Heart left ventricle (tissue), 16 donors: ENCODE measurements around the gene RNF217. TPM values are rescaled to one million over a fixed set of nuclear protein-coding genes. Genes with fewer than 3 reads are reported as not detected.

Experiments
- ATAC-seq, 4 donors: fragments of 200-7000 bp; cut with Tn5 transposase; one replicate each; pipeline ENCODE4 v1.9.1; 2020 to 2022; ENCODE audit warnings: moderate library complexity in 4 of 4, mild to moderate bottlenecking in 3 of 4, moderate number of reproducible peaks in 1 of 4
- DNase-seq, 5 donors: peaks; one replicate each; pipeline ENCODE4 v3.0.0-alpha.2; 2020
- H3K27ac ChIP-seq, 12 donors: fragments of 200-600 bp; sonication (generic) in 4 of 12; one replicate each; pipeline versions ENCODE4 v1.5.0 to v1.8.0; 2016 to 2022; ENCODE audit warnings: mild to moderate bottlenecking in 2 of 12
- H3K27me3 ChIP-seq, 9 donors: fragments of 200-600 bp; sonication (generic) in 2 of 9; one replicate each; pipeline versions ENCODE4 v1.5.1 to v1.8.0; 2016 to 2022; ENCODE audit warnings: mild to moderate bottlenecking in 3 of 9
- H3K36me3 ChIP-seq, 9 donors: fragments of 200-600 bp; sonication (generic) in 2 of 9; one replicate each; pipeline versions ENCODE4 v1.5.0 to v1.8.0; 2018 to 2022; ENCODE audit warnings: mild to moderate bottlenecking in 2 of 9
- H3K4me1 ChIP-seq, 12 donors: fragments of 200-600 bp; sonication (generic) in 4 of 12; one replicate each; pipeline versions ENCODE4 v1.5.0 to v1.8.0; 2016 to 2022; ENCODE audit warnings: mild to moderate bottlenecking in 3 of 12
- H3K4me3 ChIP-seq, 12 donors: fragments of 200-600 bp; sonication (generic) in 4 of 12; one replicate each; pipeline versions ENCODE4 v1.5.0 to v1.8.0; 2017 to 2022; ENCODE audit warnings: mild to moderate bottlenecking in 9 of 12, moderate library complexity in 4 of 12
- H3K9me3 ChIP-seq, 12 donors: fragments of 200-600 bp; sonication (generic) in 4 of 12; one replicate each; pipeline versions ENCODE4 v1.5.0 to v1.8.0; 2016 to 2022; ENCODE audit warnings: mild to moderate bottlenecking in 1 of 12
- POLR2A ChIP-seq, 2 donors: fragments of 450-650 bp; IDR thresholded peaks; one replicate each; pipeline ENCODE4 v1.6.1; 2017; ENCODE audit warnings: antibody characterized with exemption in 2 of 2, mild to moderate bottlenecking in 2 of 2, moderate library complexity in 2 of 2
- WGBS, 4 donors: extraction: QIAGEN DNeasy Blood & Tissue Kit in 2 of 4; methylation state at CpG; one replicate each; pipeline versions ENCODE4 v1.1.5 to v1.1.7; 2013 to 2018; 5-methylcytosine and 5-hydroxymethylcytosine counted together
- intact Hi-C, 10 donors: fragments of 100-400 bp; cut with DNase I; formaldehyde crosslinking; loops; one replicate each; pipeline versions ENCODE4 v1.11.1 to v1.14.2; 2022
- polyA plus RNA-seq, 2 donors: library from polyadenylated mRNA; stranded (reverse); fragments of 200-250 nt; gene quantifications; one replicate each; pipeline ENCODE4 v1.2.3, GENCODE V29; 2013
- total RNA-seq, 9 donors: library from RNA; depleted of rRNA in 2 of 9; stranded (reverse); fragments of >200 nt in 2 of 9; fragmentation: NEBNext Ultra II Directional in 3 of 9; extraction: Animal tissue kit (Norgen Biotek cat#: 25700) in 3 of 9; gene quantifications; one replicate each; pipeline versions ENCODE4 v1.1.0 to v1.2.4, GENCODE V29; 2016 to 2023
- TF ChIP-seq, protein P1 (sequence below), 12 donors: fragments of 200-600 bp; sonication (generic) in 4 of 12; IDR thresholded peaks; one replicate each; pipeline versions ENCODE4 v1.5.0 to v1.8.0; 2018 to 2022; ENCODE audit warnings: antibody characterized with exemption in 12 of 12, mild to moderate bottlenecking in 5 of 12
- donor health status: ischemic (EF 13 %, LVEDD 7.1; RV severe dilation, severe dysfunction).
- donor health status: healthy with polysubstance abuse.
- donor health status: DM: no; HTN: yes; CAD: no.
- donor health status: DM: no; HTN: no; CAD: no.
- donor health status: ischemic (EF 25% LVEDD 6.9; RV normal size, moderate dysfunction).
- donor health status: ischemic (EF 25% LVEDD 5.7; RV mildly dilated, moderate dysfunction).
- donor health status: healthy.
- donor health status: DM: yes; HTN: yes; CAD: no.
- donor health status: ischemic (EF 35%, LVEDD 5.7; RV mildly dilated, moderate dysfunction).
- donor health status: nonischemic (EF 11% LVEDD 7.7; RV severe dilation, severe dysfunction).
- donor health status: DM: yes; HTN: yes; CAD: no.
- donor health status: PGD.
- donor health status: ischemic (EF 29% LVEDD 5.4; RV normal size, mild dysfunction).
- donor health status: nonischemic (EF 23%, LVEDD 6.1; RV moderate dilation, normal function).

RNF217 gene
- total and polyA plus RNA-seq, 11 donors: 2.2 to 21.6 (median 13.9) TPM

GRCh38 chr6:124937645-124938044, 24.6 kb upstream of the RNF217 start:
- intact Hi-C loops: no loop called here
- ATAC-seq (no peak), DNase-seq (no peak)
- no peak overlapping the region for H3K4me3 ChIP-seq
- TF ChIP-seq, protein P1, sequence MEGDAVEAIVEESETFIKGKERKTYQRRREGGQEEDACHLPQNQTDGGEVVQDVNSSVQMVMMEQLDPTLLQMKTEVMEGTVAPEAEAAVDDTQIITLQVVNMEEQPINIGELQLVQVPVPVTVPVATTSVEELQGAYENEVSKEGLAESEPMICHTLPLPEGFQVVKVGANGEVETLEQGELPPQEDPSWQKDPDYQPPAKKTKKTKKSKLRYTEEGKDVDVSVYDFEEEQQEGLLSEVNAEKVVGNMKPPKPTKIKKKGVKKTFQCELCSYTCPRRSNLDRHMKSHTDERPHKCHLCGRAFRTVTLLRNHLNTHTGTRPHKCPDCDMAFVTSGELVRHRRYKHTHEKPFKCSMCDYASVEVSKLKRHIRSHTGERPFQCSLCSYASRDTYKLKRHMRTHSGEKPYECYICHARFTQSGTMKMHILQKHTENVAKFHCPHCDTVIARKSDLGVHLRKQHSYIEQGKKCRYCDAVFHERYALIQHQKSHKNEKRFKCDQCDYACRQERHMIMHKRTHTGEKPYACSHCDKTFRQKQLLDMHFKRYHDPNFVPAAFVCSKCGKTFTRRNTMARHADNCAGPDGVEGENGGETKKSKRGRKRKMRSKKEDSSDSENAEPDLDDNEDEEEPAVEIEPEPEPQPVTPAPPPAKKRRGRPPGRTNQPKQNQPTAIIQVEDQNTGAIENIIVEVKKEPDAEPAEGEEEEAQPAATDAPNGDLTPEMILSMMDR (IDR thresholded peaks at IDR 0.05): no peak
- no peak for TF ChIP-seq POLR2A (IDR thresholded peaks at IDR 0.05)
- WGBS, 4 donors: 91 to 95% (median 93%) methylated on average over 6 of the region's 6 CpGs
- H3K27me3 ChIP-seq: no peaks in the 10 kb centered on the region
- H3K36me3 ChIP-seq: no peaks in the 10 kb centered on the region
- no peaks in the 10 kb centered on the region for H3K9me3 ChIP-seq
- no peaks in the 10 kb centered on the region for H3K4me1 ChIP-seq
- H3K27ac ChIP-seq: no peak overlapping the region

DNA sequence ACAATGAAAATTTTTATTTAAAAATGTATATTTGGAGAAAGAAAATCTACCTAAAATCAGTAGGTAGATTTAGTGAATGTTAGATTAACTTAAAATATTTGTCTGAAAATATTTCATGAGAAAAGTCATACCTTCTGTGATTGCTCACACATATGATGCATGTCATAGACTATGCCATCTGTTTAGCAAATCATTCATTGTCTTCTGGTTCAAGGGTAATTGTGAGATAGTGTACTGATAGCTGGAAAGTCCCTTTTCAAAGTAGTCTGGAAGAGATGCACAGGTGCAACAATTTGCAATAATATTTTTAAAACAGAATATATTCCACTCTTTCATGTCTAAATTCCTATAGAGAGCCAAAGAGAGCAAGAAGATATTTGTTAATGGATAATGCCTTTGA, 21.0 kb upstream of the RNF217 start:
- DNase-seq (no peak), ATAC-seq (no peak)
- intact Hi-C loops: no loop called here
- no peak for TF ChIP-seq POLR2A (IDR thresholded peaks at IDR 0.05)
- TF ChIP-seq, protein P1 (IDR thresholded peaks at IDR 0.05): no peak
- Histone ChIP-seq H3K9me3 (no peaks in the 10 kb centered on the region), H3K27ac (no peak overlapping the region), H3K4me3 (no peak overlapping the region), H3K27me3 (no peaks in the 10 kb centered on the region), H3K36me3 (no peaks in the 10 kb centered on the region), H3K4me1 (no peaks in the 10 kb centered on the region)

- TF ChIP-seq, protein P1 (IDR thresholded peaks at IDR 0.05): no peak
- no peak for TF ChIP-seq POLR2A (IDR thresholded peaks at IDR 0.05)
- Histone ChIP-seq H3K4me1 (peaks cover 0 to 2% (median 0%) of the 10 kb centered on the region in 12 donors), H3K9me3 (no peaks in the 10 kb centered on the region), H3K27ac (no peak overlapping the region), H3K27me3 (no peaks in the 10 kb centered on the region), H3K4me3 (no peak overlapping the region), H3K36me3 (no peaks in the 10 kb centered on the region)
- DNase-seq (no peak), ATAC-seq (no peak)
- WGBS, 4 donors: 86 to 98% (median 93%) methylated on average over 1 of the region's 1 CpG
- intact Hi-C loops: no loop called here
Measured at GRCh38 chr6:124943658-124944057, 18.6 kb upstream of the RNF217 start.

DNA sequence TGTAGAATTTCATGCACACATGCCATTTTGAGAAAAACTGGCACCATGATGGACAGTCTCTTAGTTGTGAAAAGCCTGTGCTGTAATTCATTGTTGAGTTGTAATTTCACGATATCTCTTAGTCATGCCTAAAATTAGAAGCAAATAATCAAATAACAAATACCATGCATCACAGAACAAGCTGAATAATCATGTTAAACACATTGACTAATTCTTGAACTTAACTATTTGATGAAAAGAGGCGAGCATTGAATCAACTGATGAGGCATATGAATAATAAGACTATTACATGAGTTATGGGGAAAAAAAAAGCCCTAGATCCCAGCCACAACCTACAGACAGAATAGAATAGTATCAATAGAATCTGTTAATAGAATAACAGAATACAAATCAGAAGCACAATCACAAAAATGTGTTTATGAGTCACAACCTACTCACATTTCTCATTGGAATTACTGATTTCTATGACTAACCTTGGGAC, 14.2 kb upstream of the RNF217 start:
- intact Hi-C loops: no loop called here
- H3K4me1 ChIP-seq: peaks cover 0 to 2% (median 0%) of the 10 kb centered on the region in 12 donors
- no peaks in the 10 kb centered on the region for H3K27me3 ChIP-seq
- WGBS, 4 donors: 62 to 77% (median 75%) methylated on average over 2 of the region's 2 CpGs
- no peak for ATAC-seq
- H3K36me3 ChIP-seq: no peaks in the 10 kb centered on the region
- DNase-seq: no peak
- no peaks in the 10 kb centered on the region for H3K9me3 ChIP-seq
- H3K27ac ChIP-seq: no peak overlapping the region
- no peak for TF ChIP-seq POLR2A (IDR thresholded peaks at IDR 0.05)
- TF ChIP-seq, protein P1 (IDR thresholded peaks at IDR 0.05): no peak
- H3K4me3 ChIP-seq: no peak overlapping the region
